ENCODE measurements around the gene SWSAP1.

DNA sequence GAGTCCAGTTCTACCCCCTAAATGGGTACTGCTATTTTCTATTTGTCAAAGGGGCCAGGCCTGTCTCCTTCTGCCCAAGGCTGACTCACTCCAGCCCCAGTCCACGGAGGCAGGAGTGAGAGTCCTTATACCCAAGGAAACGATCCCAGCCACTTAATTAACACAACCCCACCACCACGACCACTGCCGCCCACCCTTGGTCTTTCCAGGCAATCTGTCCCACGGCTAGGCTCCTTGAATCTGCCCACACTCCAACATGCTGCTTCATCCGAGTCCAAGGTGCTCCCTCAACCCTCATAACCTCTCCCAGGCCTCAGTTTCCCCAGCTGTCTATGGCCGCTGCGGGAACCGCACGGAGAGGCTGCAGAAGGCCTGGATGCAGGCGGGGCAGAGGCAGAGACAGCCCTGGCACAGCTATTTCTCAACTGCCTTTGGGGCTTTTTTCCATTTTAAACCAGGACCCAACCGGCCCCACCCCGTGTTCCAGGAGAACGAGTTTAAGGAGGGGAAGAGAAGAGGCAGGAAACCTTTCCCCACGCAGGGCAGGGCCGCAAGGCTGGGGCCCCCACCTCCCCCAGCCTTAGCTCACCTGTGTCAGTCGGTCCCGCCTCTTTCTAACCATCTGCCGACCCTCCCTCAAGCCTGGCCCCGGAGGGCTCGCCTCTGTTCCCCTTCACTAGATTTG lies 35.8 kb upstream of the SWSAP1 start:
- TF ChIP-seq, protein P1, sequence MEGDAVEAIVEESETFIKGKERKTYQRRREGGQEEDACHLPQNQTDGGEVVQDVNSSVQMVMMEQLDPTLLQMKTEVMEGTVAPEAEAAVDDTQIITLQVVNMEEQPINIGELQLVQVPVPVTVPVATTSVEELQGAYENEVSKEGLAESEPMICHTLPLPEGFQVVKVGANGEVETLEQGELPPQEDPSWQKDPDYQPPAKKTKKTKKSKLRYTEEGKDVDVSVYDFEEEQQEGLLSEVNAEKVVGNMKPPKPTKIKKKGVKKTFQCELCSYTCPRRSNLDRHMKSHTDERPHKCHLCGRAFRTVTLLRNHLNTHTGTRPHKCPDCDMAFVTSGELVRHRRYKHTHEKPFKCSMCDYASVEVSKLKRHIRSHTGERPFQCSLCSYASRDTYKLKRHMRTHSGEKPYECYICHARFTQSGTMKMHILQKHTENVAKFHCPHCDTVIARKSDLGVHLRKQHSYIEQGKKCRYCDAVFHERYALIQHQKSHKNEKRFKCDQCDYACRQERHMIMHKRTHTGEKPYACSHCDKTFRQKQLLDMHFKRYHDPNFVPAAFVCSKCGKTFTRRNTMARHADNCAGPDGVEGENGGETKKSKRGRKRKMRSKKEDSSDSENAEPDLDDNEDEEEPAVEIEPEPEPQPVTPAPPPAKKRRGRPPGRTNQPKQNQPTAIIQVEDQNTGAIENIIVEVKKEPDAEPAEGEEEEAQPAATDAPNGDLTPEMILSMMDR (IDR thresholded peaks at IDR 0.05) = no peak
- peak in 1 of 2 donors; percentile 47 for TF ChIP-seq POLR2AphosphoS5 (IDR thresholded peaks at IDR 0.05; ENCODE audit: insufficient read depth in 1 of 2, low read depth in 1 of 2)
